Neural progenitor cell (in vitro differentiated cells): Measurements from ENCODE around the gene ZBTB5.

Experiments used
- CTCF ChIP-seq: fragments of 200-600 bp; sonication (generic); IDR thresholded peaks from 2 replicates; pipeline ENCODE4 v1.5.1; 2017; ENCODE audit warnings: antibody characterized with exemption, mild to moderate bottlenecking
- EZH2 ChIP-seq: fragments of 200-600 bp; sonication (generic); IDR thresholded peaks from 2 replicates; pipeline ENCODE4 v1.6.1; 2017; ENCODE audit warnings: antibody characterized with exemption, mild to moderate bottlenecking, moderate library complexity
- EZH2phosphoT487 ChIP-seq: fragments of 200-600 bp; sonication (generic); IDR thresholded peaks from 2 replicates; pipeline ENCODE4 v1.6.1; 2017; ENCODE audit warnings: antibody characterized with exemption

- TF ChIP-seq CTCF, result no peak
- no peak for TF ChIP-seq EZH2phosphoT487
- no peak for TF ChIP-seq EZH2
Observed at GRCh38 chr9:37507566-37508134, 42.4 kb upstream of the ZBTB5 start.
